ENCODE measurements around the gene HYAL1. TPM values are rescaled to one million over a fixed set of nuclear protein-coding genes. Genes with fewer than 3 reads are reported as not detected.

HYAL1 gene
- total RNA-seq, 4 donors from 2014 or later = 1.8 to 13.8 (median 3.8) TPM

DNA sequence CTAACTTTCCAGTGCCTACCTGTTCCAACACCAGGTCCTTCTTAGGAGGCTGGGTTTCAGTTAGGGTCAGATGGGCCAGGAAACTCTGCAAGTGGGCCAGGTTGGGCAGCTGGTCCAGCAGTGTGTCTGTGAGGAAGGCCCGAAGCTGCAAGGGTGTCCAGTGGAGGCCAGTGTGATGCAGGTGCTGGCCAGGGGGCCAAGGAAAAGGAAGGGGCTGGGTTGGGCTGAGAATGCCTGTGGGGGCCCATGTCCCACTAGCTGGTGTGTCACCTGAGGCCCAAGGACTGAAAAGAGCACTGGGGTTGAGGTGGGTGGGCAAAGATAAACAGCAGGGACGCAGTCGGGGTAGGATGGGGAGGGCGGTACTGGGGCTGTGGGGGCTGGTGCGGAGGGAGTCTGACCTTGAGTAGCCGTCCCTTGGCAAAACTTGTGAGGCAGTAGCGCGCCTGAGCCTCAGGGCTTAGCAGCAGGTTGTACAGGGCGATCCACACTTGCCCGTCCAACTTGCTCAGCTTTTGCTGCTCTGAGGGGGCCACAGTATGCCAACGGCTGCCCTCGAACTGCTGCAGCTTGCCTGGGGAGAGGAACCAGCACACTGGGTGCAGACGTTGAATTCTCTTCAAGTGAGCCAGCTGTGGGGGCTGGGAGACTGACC is 38.7 kb upstream of the HYAL1 start:
- 93% methylated on average over 13 of the region's 13 CpGs; no CpG with 5 or more reads in 1 of the 2 donors for WGBS, 2 donors (ENCODE audit: low coverage in 1 of 2)

DNA sequence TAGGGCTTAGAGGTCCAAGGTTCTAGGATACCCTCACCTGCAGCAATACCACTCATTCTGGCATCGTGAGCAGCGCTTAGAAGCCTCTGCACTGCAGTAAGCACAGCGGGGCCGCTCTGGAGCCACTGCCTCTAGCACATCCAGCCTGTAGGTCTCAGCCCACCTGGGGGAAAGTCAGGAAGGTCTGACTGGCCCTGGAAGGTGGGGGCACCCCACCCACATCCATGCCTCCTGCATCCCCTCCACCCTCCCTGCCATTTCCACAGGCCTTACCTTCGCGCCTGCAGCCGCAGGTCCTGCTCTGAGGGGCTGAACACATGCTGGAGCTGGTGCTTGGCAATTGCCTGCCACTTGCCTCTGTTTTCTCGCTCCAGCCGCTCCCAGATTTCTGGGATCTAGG is 38.2 kb upstream of the HYAL1 start:
- Histone ChIP-seq H3K4me1 (peaks cover 12 to 53% (median 39%) of the 10 kb centered on the region in 4 donors), H3K9me3 (no peaks in the 10 kb centered on the region), H3K27ac (peak overlapping the region; percentile 93 to 99 (median 98)), H3K36me3 (no peaks in the 10 kb centered on the region), H3K27me3 (no peaks in the 10 kb centered on the region), H3K4me3 (peak overlapping the region in 2 of 4 donors; percentile 51 to 62)
- DNase-seq = no peak
- 99% methylated on average over 9 of the region's 9 CpGs; no CpG with 5 or more reads in 1 of the 2 donors for WGBS, 2 donors (ENCODE audit: low coverage in 1 of 2)
- TF ChIP-seq, protein P1, sequence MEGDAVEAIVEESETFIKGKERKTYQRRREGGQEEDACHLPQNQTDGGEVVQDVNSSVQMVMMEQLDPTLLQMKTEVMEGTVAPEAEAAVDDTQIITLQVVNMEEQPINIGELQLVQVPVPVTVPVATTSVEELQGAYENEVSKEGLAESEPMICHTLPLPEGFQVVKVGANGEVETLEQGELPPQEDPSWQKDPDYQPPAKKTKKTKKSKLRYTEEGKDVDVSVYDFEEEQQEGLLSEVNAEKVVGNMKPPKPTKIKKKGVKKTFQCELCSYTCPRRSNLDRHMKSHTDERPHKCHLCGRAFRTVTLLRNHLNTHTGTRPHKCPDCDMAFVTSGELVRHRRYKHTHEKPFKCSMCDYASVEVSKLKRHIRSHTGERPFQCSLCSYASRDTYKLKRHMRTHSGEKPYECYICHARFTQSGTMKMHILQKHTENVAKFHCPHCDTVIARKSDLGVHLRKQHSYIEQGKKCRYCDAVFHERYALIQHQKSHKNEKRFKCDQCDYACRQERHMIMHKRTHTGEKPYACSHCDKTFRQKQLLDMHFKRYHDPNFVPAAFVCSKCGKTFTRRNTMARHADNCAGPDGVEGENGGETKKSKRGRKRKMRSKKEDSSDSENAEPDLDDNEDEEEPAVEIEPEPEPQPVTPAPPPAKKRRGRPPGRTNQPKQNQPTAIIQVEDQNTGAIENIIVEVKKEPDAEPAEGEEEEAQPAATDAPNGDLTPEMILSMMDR (IDR thresholded peaks at IDR 0.05) = no peak
- intact Hi-C loops (cut with DNase I; ENCODE audit: low total_unique reads) (loop anchor here (10.0 kb wide), 1 partner anchor 203 kb away; no protein-coding TSS in a partner anchor), in situ Hi-C loops (cut with MboI; ENCODE audit: low pct_ligation_motif_present in 1 of 4, low pct_unique_long_range_greater_than_20kb in 1 of 4, low sequenced_read_pairs in 3 of 4) (loop anchor here in 1 of 4 donors (10.0 kb wide), 1 partner anchor 193 kb away; no protein-coding TSS in a partner anchor)

More for the DNA sequence above, 38.7 kb upstream of the HYAL1 start:
- no peak overlapping the region for H3K4me3 ChIP-seq
- no peaks in the 10 kb centered on the region for H3K27me3 ChIP-seq
- in situ Hi-C loops (cut with MboI; ENCODE audit: low pct_ligation_motif_present in 1 of 4, low pct_unique_long_range_greater_than_20kb in 1 of 4, low sequenced_read_pairs in 3 of 4) (loop anchor here in 1 of 4 donors (10.0 kb wide), 1 partner anchor 193 kb away; no protein-coding TSS in a partner anchor), intact Hi-C loops (cut with DNase I; ENCODE audit: low total_unique reads) (loop anchor here (10.0 kb wide), 1 partner anchor 203 kb away; no protein-coding TSS in a partner anchor)
- H3K27ac ChIP-seq = no peak overlapping the region
- TF ChIP-seq, protein P1 (IDR thresholded peaks at IDR 0.05) = no peak
- no peak for TF ChIP-seq POLR2AphosphoS5 (IDR thresholded peaks at IDR 0.05)
- no peak for TF ChIP-seq EP300 (IDR thresholded peaks at IDR 0.05; ENCODE audit: low read depth)
- no peak for TF ChIP-seq POLR2A (IDR thresholded peaks at IDR 0.05)
- no peak for DNase-seq
- H3K4me1 ChIP-seq = peaks cover 12 to 55% (median 37%) of the 10 kb centered on the region in 4 donors
- H3K36me3 ChIP-seq = no peaks in the 10 kb centered on the region
- no peaks in the 10 kb centered on the region for H3K9me3 ChIP-seq

DNA sequence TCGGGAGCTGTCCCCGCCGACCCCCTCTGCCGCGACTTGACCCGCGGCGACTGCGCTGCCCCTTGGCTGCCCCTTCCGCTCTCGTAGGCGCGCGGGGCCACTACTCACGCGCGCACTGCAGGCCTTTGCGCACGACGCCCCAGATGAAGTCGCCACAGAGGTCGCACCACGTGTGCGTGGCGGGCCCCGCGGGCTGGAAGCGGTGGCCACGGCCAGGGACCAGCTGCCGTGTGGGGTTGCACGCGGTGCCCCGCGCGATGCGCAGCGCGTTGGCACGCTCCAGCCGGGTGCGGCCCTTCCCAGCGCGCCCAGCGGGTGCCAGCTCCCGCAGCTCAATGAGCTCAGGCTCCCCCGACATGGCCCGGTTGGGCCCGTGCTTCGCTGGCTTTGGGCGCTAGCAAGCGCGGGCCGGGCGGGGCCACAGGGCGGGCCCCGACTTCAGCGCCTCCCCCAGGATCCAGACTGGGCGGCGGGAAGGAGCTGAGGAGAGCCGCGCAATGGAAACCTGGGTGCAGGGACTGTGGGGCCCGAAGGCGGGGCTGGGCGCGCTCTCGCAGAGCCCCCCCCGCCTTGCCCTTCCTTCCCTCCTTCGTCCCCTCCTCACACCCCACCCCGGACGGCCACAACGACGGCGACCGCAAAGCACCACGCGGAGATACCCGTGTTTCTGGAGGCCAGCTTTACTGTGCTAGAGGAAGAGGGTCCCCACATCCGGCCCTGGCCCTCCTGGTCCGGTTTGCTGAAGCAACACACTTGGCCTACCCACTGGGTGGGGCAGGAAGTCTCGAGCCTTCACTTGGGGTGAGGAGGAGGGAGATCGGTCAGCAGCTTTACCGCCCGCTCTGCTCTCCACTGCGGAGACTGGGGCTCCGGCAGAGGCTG is 37.3 kb upstream of the HYAL1 start, which contains the start of gene RASSF1:
Gene RASSF1 (minus strand): TSS at position 389 of the 882 bp plus-strand sequence. CDS start 31 bp downstream, at position 358.
- Histone ChIP-seq H3K9me3 (no peaks in the 10 kb centered on the region), H3K27ac (peak within 1 kb of the TSS; percentile 93 to 99 (median 98)), H3K4me3 (peak within 1 kb of the TSS; percentile 35 to 62 (median 44)), H3K27me3 (no peaks in the 10 kb centered on the region), H3K36me3 (no peaks in the 10 kb centered on the region), H3K4me1 (peaks cover 18 to 55% (median 42%) of the 10 kb centered on the region in 4 donors)
- in situ Hi-C loops (cut with MboI; ENCODE audit: low pct_ligation_motif_present in 1 of 4, low pct_unique_long_range_greater_than_20kb in 1 of 4, low sequenced_read_pairs in 3 of 4) (loop anchor here in 1 of 4 donors (10.0 kb wide), 1 partner anchor 194 kb away; no protein-coding TSS in a partner anchor), intact Hi-C loops (cut with DNase I; ENCODE audit: low total_unique reads) (loop anchor here (10.0 kb wide), 1 partner anchor 204 kb away; no protein-coding TSS in a partner anchor)
- TF ChIP-seq POLR2A (IDR thresholded peaks at IDR 0.05) (peak; percentile 51), POLR2AphosphoS5 (IDR thresholded peaks at IDR 0.05) (peak; percentile 29 to 53 (median 36))
- TF ChIP-seq, protein P1 (IDR thresholded peaks at IDR 0.05) = no peak
- 7% methylated on average over 63 of the region's 85 CpGs; no CpG with 5 or more reads in 1 of the 2 donors for WGBS, 2 donors (ENCODE audit: low coverage in 1 of 2)
- peak; percentile 80 for DNase-seq

DNA sequence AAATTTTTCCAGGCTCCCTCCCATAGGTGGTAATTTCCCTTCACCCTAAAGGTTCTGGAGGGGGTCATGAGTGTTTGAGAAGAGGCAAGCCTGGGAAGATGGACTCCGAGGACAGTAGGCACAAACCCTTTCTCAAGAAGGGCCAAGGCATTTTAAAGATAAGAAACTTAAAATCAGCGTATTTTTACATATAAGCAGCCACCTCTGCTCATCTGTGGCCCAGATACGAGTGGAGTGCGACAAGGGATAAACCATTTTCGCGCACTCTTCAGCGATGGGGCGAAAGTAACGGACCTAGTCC is 36.7 kb upstream of the HYAL1 start:
- no peaks in the 10 kb centered on the region for H3K27me3 ChIP-seq
- intact Hi-C loops (cut with DNase I; ENCODE audit: low total_unique reads) (loop anchor here (10.0 kb wide), 1 partner anchor 205 kb away; no protein-coding TSS in a partner anchor), in situ Hi-C loops (cut with MboI; ENCODE audit: low pct_ligation_motif_present in 1 of 4, low pct_unique_long_range_greater_than_20kb in 1 of 4, low sequenced_read_pairs in 3 of 4) (loop anchor here in 1 of 4 donors (10.0 kb wide), 1 partner anchor 195 kb away; no protein-coding TSS in a partner anchor)
- peak overlapping the region; percentile 35 to 62 (median 44) for H3K4me3 ChIP-seq
- peak overlapping the region; percentile 93 to 99 (median 98) for H3K27ac ChIP-seq
- WGBS, 2 donors (ENCODE audit: low coverage in 1 of 2) = 34 to 39% methylated on average over 2 to 9 of the region's 9 CpGs
- H3K9me3 ChIP-seq = no peaks in the 10 kb centered on the region
- no peak for TF ChIP-seq POLR2A (IDR thresholded peaks at IDR 0.05)
- TF ChIP-seq POLR2AphosphoS5 (IDR thresholded peaks at IDR 0.05) = no peak
- TF ChIP-seq, protein P1 (IDR thresholded peaks at IDR 0.05) = no peak
- TF ChIP-seq EP300 (IDR thresholded peaks at IDR 0.05; ENCODE audit: low read depth) = no peak
- DNase-seq = no peak
- no peaks in the 10 kb centered on the region for H3K36me3 ChIP-seq
- H3K4me1 ChIP-seq = peaks cover 18 to 55% (median 42%) of the 10 kb centered on the region in 4 donors

All from transverse colon (tissue), 4 donors.